GM18867 (cell line): ENCODE data around the gene LYPD5.
A peak's percentile ranks its signal among the peaks of the same experiment; 100 is the strongest.
"Not testable (repeated sequence)": the region's sequence is repeated elsewhere in the genome, so short reads cannot be mapped to it uniquely, and the experiment has no call there.

ENCODE experiments used
- ATAC-seq: cut with Tn5 transposase; IDR thresholded peaks from one replicate; pipeline ENCODE4 v1.9.1; 2021; ENCODE audit warnings: mild to moderate bottlenecking, moderate library complexity; ENCODE audit not compliant: unreplicated experiment

The LYPD5 gene

GRCh38 chr19:43806848-43807247 is 4.6 kb upstream of the LYPD5 start:
- no peak for ATAC-seq

DNA sequence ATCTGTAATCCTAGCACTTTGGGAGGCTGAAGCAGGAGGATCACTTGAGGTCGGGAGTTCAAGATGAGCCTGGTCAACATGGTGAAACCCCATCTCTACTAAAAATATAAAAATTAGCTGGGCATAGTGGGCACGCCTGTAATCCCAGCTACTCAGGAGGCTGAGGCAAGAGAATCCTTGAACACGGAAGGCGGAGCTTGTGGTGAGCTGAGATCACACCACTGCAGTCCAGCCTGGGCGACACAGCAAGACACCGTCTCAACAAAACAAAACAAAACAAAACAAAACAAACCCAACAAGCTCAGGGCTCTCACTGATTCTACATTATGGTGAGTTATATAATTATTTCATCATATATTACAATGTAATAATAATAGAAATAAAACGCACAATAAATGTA is 4.2 kb upstream of the LYPD5 start:
- not testable (repeated sequence) for ATAC-seq

DNA sequence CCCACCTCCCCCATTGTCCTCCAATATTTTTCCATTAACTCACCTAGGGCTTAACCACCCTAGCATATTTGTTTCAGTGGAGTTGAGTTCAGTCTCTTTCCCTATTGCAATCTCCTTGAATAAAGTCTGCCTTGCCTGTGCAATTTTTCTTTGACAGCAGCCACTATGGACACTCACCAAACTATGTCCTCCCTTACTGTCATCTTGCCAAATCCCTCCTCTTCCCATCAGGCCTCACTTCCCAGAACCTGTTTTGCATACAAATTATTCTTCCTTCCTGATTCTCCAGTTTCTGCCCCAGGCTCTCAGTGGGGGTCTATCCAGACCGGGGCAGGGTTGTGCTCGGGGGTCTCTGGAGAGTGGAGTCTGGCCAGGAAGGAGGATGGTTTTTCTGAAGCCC is 2.2 kb upstream of the LYPD5 start:
- ATAC-seq: no peak

DNA sequence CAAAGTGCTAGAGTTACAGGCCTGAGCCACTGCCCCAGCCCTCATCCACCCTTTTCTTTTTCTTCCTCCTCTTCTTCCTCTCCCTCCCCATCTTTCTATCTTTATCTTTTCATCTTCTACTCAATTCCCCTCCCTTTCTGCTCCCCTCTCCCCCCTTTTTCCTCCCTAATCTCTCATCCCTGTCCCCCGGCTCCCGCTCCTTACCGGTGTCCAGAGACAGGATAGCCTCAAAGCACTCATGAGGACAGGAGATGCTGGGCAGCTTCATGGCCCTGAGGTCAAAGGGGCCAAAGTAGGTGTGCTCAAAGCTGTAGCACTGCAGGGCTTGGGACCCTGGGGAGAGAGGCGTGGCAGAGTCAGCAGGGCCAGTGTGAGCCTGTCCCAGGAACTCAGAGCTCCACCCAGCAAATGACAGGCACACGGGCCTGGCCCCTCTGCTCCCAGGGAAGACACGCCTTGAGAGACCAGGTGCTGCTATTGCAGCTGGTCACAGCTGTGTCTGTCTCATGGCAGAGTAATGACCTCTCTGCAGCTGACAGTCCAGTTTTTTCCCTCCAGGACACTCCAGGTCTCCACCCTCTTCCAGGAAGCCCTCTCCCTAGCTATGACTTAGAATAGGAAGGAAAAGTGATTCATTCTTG is 2.6 kb downstream of the LYPD5 start:
- ATAC-seq: no peak

DNA sequence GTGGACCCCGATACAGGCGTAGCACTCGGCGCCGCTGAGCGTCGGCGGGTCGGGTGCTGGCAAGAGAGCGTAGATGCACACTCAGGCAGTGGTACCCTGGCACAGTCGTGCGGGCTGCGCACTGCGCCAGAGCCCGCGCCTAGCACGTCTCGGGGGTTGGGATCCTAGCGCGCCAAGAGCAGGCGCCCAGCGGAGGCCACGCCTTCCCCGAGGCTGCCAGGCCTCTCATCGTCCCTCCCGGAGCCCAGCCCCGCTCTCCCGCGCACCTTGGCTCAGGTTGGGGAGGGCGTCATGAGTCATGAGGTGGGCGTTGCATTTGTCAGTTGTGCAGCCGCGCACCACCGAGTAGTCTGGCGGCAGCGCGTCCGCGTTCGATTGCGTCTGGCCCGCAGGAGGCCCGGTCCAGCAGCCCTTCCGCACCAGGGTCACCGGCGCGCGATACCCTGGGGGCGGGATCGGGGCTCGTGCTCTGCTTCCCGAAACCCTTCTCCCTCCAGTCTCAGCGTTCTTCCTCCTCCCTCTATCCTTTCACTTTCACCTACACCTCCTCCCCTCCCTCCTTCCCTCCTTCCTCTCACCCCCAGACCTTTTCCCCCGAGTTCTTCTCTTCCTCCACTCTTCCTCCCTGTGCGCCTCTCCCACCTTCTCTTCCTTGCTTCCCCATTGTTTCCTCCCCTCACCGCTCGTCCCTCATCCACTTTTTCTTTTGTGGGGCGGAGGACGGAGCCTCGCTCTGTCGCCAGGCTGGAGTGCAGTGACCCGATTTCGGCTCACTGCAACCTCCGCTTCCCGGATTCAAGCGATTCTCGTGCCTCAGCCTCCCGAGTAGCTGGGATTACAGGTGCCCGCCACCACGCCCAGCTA is 3.5 kb downstream of the LYPD5 start:
- no peak for ATAC-seq

DNA sequence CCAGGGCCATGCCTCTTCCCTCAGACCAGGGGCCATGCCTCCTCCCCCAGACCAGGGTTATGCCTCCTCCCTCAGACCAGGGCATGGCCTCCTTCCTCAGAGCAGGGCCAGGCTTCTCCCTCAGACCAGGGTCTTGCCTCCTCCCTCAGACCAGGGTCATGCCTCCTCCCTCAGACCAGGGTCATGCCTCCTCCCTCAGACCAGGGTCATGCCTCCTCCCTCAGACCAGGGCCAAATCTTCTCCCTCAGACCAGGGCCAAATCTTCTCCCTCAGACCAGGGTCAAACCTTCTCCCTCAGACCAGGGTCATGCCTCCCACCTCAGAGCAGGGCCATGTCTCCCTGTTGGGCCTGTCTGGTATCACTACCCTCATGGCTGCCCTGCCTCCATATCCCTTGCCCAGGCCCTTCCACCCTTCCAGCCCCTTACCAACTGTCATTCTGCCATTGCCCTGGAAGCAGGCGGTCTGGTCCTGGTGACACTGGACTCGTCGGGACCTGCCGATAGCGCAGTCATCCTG is 4.2 kb downstream of the LYPD5 start:
- ATAC-seq: no peak

GRCh38 chr19:43797556-43797955 is 4.7 kb downstream of the LYPD5 start:
- ATAC-seq: no peak

DNA sequence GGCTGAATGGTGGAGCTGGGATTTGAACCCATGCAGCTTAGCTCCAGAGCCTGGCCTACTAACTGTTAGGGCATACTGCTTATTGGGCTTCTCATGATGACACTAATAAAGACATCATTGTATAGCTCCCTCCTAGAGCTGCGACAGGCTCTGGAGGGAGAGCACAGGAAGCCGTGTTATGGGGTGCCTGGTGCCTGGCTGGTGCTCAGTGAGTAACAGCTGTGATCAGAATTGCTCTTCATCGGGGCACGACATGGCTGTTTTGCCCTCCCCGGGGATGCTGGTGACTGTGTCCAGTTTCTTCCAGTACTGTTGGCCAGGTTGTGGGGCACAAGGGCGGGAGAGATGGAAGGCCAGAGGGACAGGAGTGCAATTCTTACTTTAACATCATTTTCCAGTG is 5.1 kb downstream of the LYPD5 start:
- ATAC-seq: no peak

- no peak for ATAC-seq
Observed at GRCh38 chr19:43790587-43790986, 11.7 kb downstream of the LYPD5 start.

DNA sequence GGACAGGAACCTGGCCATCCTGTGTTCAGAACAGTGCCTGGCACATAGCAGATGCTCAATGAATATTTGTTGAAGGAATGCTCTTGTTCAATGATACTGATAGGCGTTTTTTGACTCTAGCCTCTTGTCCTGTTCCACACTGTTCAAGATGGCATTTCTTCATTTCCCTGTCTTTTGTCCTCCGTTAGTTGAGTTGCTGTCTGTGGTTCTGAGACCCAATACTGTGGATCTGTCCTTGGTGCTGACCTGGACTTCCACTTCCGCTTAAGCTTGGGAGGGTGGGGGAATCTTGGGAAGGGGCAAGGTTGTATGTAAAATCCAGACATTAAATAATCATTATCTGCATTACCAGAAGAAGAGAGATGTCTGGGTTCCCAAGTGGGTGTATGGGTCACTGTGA is 13.2 kb downstream of the LYPD5 start:
- ATAC-seq: no peak

DNA sequence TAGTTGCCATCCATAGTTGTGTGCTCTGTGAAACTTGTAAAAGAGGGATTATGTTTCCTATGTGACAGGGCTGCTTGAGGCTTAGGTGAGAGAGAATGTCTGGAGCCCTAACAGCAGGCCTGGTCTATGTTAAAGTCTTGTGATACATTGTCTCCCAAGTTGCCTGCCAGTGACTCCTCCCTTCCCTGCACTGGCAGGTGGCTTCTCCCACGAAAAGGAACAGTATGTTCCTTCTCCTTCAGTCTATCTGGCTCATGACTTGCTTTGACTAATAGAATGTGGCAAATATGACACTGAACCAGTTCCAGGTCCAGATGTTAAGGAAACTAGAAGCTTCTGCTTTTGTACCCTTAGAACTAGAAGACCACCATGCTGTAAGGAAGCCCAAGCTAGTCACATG is 15.6 kb downstream of the LYPD5 start:
- ATAC-seq: no peak

DNA sequence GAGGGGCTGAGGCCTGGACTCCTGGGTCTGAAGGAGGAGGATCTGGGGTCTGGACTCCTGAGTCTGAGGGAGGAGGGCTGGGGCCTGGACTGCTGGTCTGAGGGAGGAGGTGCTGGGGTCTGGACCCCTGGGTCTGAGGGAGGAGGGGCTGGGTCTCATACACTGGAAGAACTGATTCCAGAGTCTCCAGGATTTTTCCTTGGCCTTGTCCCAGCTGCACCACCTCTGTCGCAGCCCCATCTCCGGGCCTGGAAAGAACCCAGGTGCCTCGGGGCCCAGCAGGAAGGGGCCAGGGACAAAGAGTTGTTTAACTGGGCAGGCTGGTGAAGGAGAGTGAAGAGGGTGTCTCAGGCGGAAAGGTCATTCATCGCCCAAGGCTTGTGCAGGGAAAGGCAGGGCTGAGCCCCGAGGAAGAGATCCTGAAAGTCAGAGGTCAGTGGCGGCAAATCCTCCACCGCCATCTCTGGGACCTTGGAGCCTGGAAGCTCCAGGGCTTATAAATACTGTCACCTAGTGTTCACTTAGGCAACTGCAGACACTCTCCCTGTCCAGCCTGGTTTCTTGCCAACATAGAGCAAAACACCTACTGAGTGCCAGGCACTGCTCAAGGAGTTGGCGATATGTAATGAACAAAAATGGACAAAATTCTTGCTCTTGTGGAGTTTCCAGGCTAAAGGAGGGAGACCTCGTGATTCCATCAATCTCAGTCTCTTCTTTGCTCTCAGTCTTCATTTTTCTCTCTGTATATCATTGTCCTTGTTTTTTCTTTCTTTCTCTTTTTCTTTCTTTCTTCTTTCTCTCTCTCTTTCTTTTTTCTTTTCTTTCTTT is 17.1 kb downstream of the LYPD5 start:
- ATAC-seq: peak; percentile 34

DNA sequence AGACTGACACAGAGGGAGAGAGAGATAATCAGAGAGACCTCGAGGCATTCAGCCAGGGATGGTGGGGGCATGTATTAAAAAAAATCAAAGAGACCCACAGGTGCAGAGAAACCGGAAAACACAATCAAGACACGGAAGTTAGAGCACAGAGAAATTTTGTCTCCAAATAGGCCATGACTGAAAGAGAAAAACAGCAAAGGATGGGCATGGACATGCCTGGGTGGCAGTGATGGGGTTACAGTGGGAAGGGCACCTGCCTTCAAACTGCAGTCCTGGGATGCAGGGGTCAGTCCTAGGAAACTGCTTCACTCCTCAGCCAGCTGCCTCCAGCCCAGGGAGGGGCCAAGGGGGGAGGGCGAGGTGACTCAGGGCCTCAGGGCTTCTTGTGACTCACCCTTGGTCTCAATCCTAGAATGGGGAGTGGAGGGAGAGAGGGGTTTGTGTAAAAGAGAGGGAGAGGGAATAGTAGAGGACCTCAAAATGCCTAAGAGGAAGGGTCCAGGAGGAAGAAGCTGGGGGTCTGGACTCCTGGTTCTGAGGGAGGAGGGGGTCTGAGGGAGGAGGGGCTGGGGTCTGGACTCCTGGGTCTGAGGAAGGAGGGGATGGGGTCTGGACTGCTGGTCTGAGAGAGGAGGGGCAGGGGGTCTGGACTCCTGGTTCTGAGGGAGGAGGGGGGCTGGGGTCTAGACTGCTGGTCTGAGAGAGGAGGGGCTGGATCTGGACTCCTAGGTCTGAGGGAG is 17.8 kb downstream of the LYPD5 start:
- ATAC-seq: no peak

- no peak for ATAC-seq
Observed at GRCh38 chr19:43783636-43784035, 18.6 kb downstream of the LYPD5 start.

GRCh38 chr19:43782689-43783231 is 19.5 kb downstream of the LYPD5 start:
- no peak for ATAC-seq

GRCh38 chr19:43782311-43782660 is 20.0 kb downstream of the LYPD5 start:
- no peak for ATAC-seq

- ATAC-seq: no peak
Observed at GRCh38 chr19:43781630-43782310, 20.5 kb downstream of the LYPD5 start.

GRCh38 chr19:43780706-43781525 is 21.3 kb downstream of the LYPD5 start, which contains the start of gene KCNN4:
Gene KCNN4 (minus strand): TSS chr19:43780973. CDS start chr19:43780861, 112 bp downstream.
- peak; percentile 40 for ATAC-seq

- no peak for ATAC-seq
Observed at GRCh38 chr19:43779820-43780219, 22.4 kb downstream of the LYPD5 start.
